ENCODE measurements around the gene PLA2G4D. TPM values are rescaled to one million over a fixed set of nuclear protein-coding genes. Genes with fewer than 3 reads are reported as not detected.
A peak's percentile ranks its signal among the peaks of the same experiment; 100 is the strongest.

The PLA2G4D gene
- total RNA-seq, 1 donor from 2014 or later, result not detected

DNA sequence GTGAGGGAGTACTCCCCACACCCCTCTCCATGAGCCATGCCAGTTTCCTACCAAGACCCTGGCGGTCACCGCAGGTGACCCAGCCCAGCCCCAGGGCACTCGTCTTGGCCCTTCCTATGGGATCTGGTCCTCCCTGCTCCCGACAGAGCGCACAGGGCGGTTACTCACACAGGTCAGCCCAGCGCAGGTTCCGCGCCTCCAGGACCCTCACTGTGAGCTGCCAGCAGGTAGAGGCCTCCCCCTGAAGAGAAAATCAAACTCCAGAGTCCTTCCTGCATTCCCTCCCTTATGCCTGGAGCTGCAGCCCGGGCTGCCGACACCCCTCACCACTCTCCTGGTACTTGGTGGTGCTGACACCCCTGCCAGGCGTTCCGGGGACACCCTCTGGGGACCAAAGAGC lies 6.9 kb downstream of the PLA2G4D start:
- Mint-ChIP-seq H3K4me1 (ENCODE audit: unreplicated experiment) (peaks cover 30% of the 10 kb centered on the region), H3K27me3 (peaks cover 34% of the 10 kb centered on the region), H3K4me3 (no peak overlapping the region), H3K9me3 (no peaks in the 10 kb centered on the region), H3K36me3 (no peaks in the 10 kb centered on the region), H3K27ac (no peak overlapping the region)
- no peak for DNase-seq (ENCODE audit: extremely low spot score, unreplicated experiment)
- TF ChIP-seq, protein P1, sequence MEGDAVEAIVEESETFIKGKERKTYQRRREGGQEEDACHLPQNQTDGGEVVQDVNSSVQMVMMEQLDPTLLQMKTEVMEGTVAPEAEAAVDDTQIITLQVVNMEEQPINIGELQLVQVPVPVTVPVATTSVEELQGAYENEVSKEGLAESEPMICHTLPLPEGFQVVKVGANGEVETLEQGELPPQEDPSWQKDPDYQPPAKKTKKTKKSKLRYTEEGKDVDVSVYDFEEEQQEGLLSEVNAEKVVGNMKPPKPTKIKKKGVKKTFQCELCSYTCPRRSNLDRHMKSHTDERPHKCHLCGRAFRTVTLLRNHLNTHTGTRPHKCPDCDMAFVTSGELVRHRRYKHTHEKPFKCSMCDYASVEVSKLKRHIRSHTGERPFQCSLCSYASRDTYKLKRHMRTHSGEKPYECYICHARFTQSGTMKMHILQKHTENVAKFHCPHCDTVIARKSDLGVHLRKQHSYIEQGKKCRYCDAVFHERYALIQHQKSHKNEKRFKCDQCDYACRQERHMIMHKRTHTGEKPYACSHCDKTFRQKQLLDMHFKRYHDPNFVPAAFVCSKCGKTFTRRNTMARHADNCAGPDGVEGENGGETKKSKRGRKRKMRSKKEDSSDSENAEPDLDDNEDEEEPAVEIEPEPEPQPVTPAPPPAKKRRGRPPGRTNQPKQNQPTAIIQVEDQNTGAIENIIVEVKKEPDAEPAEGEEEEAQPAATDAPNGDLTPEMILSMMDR (conservative IDR thresholded peaks at IDR 0.05), result no peak

DNA sequence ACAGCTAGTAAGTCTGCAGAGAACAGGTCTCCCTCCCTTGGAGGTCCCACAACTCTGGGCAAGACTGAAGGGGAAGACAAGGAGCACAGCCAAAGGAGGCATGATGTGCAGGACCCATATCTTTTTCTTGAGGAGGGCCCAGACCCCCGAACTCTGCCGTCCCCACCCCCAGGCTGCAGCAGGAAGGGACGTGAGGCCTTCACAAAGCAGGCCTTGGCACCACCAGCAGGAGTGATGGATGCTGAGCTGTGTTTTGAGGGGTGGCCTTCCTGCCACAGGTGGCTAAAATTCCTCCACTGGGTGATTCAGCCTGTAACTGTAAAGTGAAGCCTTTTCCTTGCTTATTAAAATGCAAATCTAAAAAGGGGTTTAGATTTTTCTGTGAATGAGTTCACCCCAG lies 8.6 kb downstream of the PLA2G4D start:
- Mint-ChIP-seq H3K27me3 (peaks cover 31% of the 10 kb centered on the region), H3K36me3 (no peaks in the 10 kb centered on the region), H3K9me3 (no peaks in the 10 kb centered on the region), H3K27ac (no peak overlapping the region), H3K4me3 (no peak overlapping the region), H3K4me1 (ENCODE audit: unreplicated experiment) (peaks cover 18% of the 10 kb centered on the region)
- TF ChIP-seq, protein P1 (conservative IDR thresholded peaks at IDR 0.05), result no peak
- DNase-seq (ENCODE audit: extremely low spot score, unreplicated experiment), result no peak

DNA sequence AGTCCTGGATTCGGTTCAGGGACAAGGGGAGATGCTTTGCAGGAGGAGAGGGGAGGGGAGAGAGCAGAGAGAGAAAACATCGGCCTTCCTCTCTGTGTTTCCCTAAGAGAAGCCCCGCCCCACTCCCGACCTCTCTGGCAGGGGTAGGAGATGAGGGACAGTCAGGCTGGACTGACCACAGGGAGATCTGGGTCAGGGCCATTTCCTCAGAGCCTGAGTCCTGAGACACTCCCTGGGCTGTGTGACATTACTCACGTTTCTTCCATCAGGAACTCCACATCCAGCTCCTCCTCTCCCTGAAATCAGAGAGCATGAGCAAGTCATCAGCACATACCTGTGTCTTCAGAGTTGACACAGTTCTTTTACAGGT lies 9.1 kb downstream of the PLA2G4D start:
- TF ChIP-seq, protein P1 (conservative IDR thresholded peaks at IDR 0.05), result no peak
- DNase-seq (ENCODE audit: extremely low spot score, unreplicated experiment), result no peak
- H3K4me1 Mint-ChIP-seq (ENCODE audit: unreplicated experiment), result peaks cover 16% of the 10 kb centered on the region
- H3K4me3 Mint-ChIP-seq, result no peak overlapping the region
- no peak overlapping the region for H3K27ac Mint-ChIP-seq
- H3K27me3 Mint-ChIP-seq, result peaks cover 33% of the 10 kb centered on the region
- no peaks in the 10 kb centered on the region for H3K9me3 Mint-ChIP-seq
- no peaks in the 10 kb centered on the region for H3K36me3 Mint-ChIP-seq

DNA sequence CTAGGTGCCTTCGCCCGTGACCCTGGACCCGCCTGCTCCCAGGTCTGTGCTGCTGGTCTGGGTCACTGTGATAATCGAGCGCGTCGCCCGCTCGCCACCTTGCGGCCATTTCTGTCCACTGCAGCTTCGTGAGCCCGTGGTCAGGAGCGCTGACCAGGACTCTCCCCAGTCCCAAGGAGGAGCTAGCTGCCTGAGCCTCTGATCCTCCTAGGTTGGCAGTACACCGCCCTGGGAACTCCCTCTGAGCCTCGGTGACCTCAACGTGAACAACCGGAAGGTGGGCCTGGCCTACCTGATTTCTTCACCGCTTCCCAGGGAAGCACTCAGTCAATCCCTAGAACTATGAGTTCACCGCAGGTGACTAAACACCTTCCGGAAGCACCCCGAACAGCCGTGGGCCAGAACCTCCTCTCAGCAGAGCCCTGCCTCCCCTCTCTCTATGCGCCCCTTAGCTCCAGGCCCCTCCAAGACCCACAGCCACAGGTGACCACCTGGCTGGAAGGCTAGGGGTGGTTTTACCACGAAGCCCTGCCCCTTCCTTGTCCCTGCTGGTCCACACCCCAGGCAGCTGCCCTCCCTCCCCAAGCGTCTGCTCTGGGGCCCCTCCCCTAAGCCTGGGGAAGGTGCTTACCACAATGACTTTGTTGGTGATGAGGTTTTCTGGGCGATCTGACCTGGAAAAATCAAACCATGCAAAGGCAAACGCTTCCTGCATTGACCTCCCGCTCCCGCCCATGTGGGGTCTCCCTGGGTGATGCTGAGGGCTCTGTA lies 9.7 kb downstream of the PLA2G4D start:
- TF ChIP-seq, protein P1 (conservative IDR thresholded peaks at IDR 0.05), result peak; percentile 93
- H3K27ac Mint-ChIP-seq, result no peak overlapping the region
- no peak overlapping the region for H3K4me3 Mint-ChIP-seq
- H3K9me3 Mint-ChIP-seq, result no peaks in the 10 kb centered on the region
- peaks cover 16% of the 10 kb centered on the region for H3K4me1 Mint-ChIP-seq (ENCODE audit: unreplicated experiment)
- H3K36me3 Mint-ChIP-seq, result no peaks in the 10 kb centered on the region
- no peak for DNase-seq (ENCODE audit: extremely low spot score, unreplicated experiment)
- peaks cover 36% of the 10 kb centered on the region for H3K27me3 Mint-ChIP-seq

DNA sequence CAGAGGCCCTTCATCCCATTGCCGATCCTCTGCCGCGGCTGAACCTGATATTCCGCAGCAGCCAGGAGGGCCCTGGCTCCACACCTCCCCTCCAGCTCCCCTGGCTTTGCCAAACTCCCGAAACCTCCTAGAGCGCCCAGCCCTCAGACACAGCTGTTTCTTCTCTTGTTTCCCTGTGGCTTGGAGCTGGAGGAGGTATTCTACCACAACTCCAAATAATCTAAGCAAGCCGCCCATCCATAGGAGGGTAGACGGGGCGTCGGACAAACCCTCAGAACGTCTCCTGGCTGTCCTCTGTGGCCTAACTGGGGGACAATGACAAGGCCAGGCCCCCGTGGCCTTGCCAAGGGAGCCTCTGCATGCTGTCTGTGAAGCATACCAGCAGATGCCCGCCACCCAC lies 10.4 kb downstream of the PLA2G4D start:
- no peak overlapping the region for H3K27ac Mint-ChIP-seq
- no peaks in the 10 kb centered on the region for H3K36me3 Mint-ChIP-seq
- peaks cover 11% of the 10 kb centered on the region for H3K4me1 Mint-ChIP-seq (ENCODE audit: unreplicated experiment)
- peaks cover 31% of the 10 kb centered on the region for H3K27me3 Mint-ChIP-seq
- H3K4me3 Mint-ChIP-seq, result no peak overlapping the region
- TF ChIP-seq, protein P1 (conservative IDR thresholded peaks at IDR 0.05), result no peak
- no peak for DNase-seq (ENCODE audit: extremely low spot score, unreplicated experiment)
- no peaks in the 10 kb centered on the region for H3K9me3 Mint-ChIP-seq

Data from type B pancreatic cell (in vitro differentiated cells).